GM18505 (cell line): ENCODE results near the gene FTCD.
"Not testable (repeated sequence)": the region's sequence is repeated elsewhere in the genome, so short reads cannot be mapped to it uniquely, and the experiment has no call there.

Experiments used
- ATAC-seq: cut with Tn5 transposase; IDR thresholded peaks from one replicate; pipeline ENCODE4 v1.9.1; 2021; ENCODE audit not compliant: unreplicated experiment
- POLR2A ChIP-seq: IDR thresholded peaks from 4 replicates; pipeline ENCODE4 v1.6.1; 2011; ENCODE audit warnings: borderline replicate concordance; ENCODE audit not compliant: insufficient read depth, insufficient read length; ENCODE audit errors: extremely low read depth

The FTCD gene

DNA sequence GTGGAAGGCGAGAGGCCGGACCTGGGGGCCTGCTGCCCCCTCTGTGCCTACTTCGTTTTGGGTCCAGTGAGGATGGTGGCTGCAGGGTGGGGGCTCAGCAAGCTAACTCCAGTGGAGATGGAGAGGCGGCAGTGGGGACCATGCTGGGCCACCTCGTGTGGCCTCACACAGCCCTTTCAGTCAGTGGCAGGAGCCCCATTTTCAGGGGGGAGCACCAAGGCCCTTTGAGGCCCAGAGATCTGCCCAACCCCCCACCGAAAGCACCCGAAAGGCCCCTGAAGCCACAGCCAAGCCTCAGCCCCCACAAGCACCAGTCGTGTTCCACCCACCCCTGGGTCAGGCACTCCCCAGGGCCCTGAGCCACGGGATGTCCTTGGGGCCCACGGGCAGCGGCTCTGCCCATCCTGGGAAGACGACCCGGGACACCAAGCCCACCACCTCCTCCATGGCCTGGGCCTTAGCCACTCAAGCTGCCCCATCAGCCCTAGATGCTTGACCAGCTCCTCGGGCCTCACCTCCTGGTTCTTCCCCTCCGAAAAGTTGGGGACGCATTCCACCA lies 345 bp downstream of the FTCD start:
- TF ChIP-seq POLR2A, result no peak
- ATAC-seq, result no peak

DNA sequence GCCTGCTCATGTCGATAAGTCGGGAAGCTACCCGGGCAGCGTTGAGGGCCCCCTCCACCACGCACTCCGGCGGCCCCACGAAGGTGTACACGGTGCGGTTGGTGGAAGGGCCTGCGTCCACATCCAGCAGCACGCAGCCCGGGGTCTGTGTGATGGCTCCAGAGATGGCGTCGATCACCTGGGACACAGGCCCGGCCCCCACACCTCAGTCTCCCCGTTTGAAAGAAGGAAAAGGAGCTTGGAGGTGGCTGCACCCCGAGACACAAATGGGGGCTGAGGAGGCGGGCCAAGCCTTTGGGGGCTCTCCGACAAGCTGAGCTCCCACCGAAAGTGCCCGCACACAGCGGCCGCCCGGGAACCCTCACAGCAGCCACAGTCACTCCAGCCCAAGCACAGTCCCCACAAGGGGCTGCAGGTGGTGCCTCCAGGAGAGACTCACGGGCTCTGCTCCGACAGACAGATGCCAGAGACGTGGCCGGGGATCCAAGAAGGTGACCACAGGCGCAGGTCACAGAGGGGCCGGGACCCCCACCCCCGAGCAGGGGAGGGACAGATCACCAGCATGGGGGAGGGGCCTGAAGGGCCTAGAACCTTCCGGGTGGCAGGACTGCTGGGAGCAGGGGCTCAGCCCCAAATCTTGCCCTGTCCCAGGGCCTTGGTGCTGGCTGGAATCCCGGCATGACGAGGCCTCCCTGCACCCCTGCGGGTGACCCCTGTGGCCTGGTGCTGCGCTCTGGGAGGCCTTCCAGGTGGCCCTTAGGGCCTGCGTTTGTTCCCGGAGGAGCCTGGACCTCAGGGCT lies 1.0 kb downstream of the FTCD start:
- no peak for ATAC-seq
- TF ChIP-seq POLR2A, result no peak

DNA sequence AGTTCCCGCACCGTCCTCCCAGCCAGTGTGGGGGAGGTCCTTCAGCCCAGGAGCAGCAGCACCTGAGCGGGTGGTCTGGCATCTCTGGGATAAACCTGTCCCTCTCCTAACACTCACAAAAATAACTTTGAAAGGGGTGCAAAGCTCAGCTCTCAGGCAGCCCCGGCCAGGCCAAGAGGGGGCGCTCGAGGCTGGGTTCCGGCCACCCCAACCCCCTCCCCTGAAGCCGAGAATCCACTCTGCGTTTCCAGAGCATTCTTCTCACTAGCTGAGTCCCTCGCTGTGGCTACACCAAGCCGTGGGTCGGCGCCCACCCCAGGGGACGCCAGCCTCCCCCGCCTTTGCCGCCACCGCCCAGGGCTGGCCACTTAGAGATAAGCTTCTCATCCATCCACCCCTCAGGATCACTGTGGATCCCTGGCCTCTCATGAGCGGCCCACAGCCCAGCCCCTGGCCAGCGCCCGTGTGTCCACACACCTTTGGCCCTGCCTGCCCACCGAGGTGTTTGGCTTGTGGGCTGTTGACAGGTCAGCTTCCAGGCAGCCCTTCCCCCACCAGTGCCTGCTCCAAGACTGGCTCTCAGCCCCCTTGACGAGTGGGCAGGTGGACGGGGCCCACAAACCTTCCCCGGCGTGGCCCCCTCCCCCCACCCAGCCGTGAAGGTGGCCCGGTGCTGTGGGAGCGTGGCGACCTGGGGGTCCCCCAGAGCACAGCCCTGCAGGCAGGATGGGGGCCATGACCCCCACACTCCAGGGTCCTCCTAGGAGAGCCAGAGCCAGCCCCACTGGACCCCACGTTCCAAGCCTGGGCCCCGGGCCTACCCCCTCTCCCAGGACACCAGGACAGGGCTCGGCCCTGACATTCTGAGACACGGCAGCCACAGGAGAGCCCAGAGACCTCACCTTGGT lies 1.9 kb downstream of the FTCD start:
- TF ChIP-seq POLR2A, result no peak
- ATAC-seq, result no peak

GRCh38 chr21:46152927-46153246 lies 2.5 kb downstream of the FTCD start:
- ATAC-seq, result no peak
- TF ChIP-seq POLR2A, result no peak

DNA sequence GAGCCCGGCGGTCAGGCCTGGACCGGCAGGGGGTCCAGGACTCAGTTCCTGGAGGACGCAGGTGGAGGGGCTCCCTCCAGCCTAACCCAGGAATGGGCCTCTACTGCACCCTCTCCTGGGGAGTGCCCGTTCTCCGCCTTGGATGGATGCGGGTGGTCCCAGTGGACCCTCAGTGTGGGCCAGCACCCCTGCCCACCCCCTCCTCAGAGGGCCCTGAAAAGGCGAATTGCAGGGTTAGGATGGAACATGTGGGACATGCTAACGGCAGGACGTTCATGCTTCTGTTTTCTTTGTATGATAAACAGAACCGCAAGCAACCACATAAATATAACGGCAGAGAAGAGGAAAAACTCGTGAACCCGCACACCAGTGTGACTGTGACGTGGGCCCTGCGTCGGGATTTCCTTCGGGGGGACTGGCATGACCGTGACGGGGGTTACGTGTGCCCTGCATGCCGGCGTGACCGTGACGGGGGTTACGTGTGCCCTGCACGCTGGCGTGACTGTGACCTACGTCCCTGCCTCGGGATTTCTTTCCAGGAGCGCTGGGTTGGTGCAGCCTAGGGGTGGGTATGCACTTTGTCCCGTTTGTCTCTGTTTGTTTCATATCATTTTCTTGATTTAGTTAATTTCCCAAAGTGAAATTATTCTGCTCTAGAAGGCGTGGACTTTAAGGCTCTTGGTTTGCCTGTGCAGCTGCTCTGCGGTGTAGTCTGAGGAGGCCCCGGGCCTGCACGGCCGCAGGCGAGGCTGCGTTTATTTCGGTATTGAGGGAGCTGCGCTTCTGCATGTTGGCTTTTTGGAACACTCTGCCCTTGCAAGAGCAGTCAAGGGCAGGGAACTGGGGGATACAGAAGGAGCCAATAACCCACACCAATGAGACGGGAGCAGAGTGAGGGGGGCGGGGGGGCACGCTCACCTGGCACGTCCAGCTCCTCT lies 3.1 kb downstream of the FTCD start:
- ATAC-seq, result no peak

GRCh38 chr21:46151261-46151988 lies 4.0 kb downstream of the FTCD start:
- TF ChIP-seq POLR2A, result no peak
- no peak for ATAC-seq

More for the DNA sequence above, 3.1 kb downstream of the FTCD start:
- no peak for TF ChIP-seq POLR2A

GRCh38 chr21:46150491-46151121 lies 4.8 kb downstream of the FTCD start:
- TF ChIP-seq POLR2A, result no peak
- no peak for ATAC-seq

DNA sequence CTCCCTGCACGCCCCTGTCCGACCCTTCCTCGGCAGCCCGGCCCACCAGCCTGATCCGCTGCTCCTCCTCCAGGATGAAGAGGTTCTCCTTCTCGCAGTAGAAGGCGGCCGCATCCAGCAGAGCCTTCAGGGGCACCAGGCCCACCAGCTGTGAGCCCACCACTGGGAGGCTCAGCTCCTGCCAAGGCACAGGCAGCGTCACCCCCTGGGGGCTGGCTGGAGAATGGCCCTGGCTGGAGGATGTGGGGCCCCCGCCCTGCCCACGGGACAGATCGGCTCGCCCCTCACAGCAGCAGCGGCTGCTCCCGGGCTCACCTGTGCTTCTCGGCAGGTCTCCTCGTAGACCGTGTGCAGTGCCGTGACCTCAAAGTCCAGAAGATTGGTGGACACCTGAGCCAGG lies 5.3 kb downstream of the FTCD start:
- TF ChIP-seq POLR2A, result no peak
- no peak for ATAC-seq

GRCh38 chr21:46149205-46149901 lies 6.0 kb downstream of the FTCD start:
- no peak for ATAC-seq
- no peak for TF ChIP-seq POLR2A

DNA sequence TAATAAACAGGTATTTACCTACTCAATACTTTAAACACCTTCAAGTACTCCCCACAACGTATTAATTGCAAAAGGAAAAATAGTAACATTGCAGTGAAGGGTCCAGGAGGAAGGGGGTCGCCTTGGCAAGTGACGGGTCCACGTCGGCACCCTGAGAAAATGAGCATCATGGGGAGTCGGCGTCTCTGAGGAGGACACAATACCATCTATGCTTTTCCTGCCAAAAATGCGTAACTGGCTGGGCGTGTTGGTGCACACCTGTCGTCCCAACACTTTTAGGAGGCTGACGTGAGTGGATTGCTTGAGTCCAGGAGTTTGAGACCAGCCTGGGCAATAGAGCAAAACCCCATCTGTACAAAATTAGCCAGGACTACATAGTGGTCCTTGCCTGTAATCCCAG lies 7.3 kb downstream of the FTCD start:
- no peak for ATAC-seq
- no peak for TF ChIP-seq POLR2A

GRCh38 chr21:46147429-46147828 lies 8.0 kb downstream of the FTCD start:
- not testable (repeated sequence) for ATAC-seq
